Activated B cell treated with CpG ODN at 0.5 μM for 24 hours (primary cell): Measurements from ENCODE around the gene RPN2. TPM values are rescaled to one million over a fixed set of nuclear protein-coding genes. Genes with fewer than 3 reads are reported as not detected.
A peak's percentile ranks its signal among the peaks of the same experiment; 100 is the strongest.

Source experiments
- ATAC-seq: fragments of 200-7000 bp; cut with Tn5 transposase; one replicate; pipeline ENCODE4 v1.10.0; 2021; ENCODE audit warnings: low read depth, mild to moderate bottlenecking, moderate library complexity
- CTCF ChIA-PET: fragments of 350-600 bp; sonication (Branson Sonifier 250); formaldehyde crosslinking; loops from one replicate; lab custom pipeline; 2021; ENCODE audit warnings: antibody characterized with exemption; lab: Charles Lee
- POLR2A ChIA-PET: fragments of 350-600 bp; sonication (Branson Sonifier 250); formaldehyde crosslinking; loops from one replicate; lab custom pipeline; 2021; ENCODE audit warnings: antibody characterized with exemption; lab: Charles Lee
- DNase-seq: peaks from one replicate; pipeline ENCODE4 v3.0.0; 2022
- H3K27ac Mint-ChIP-seq: one replicate; pipeline ENCODE4 v1.8.0; 2020; ENCODE audit warnings: mixed read lengths
- H3K27me3 Mint-ChIP-seq: one replicate; pipeline ENCODE4 v1.8.0; 2021; ENCODE audit warnings: mixed read lengths
- H3K36me3 Mint-ChIP-seq: one replicate; pipeline ENCODE4 v1.8.0; 2021; ENCODE audit warnings: low read depth, mixed read lengths
- H3K4me1 Mint-ChIP-seq: one replicate; pipeline ENCODE4 v1.8.0; 2021; ENCODE audit warnings: mixed read lengths
- H3K4me3 Mint-ChIP-seq: one replicate; pipeline ENCODE4 v1.8.0; 2020; ENCODE audit warnings: mild to moderate bottlenecking, mixed read lengths
- H3K9me3 Mint-ChIP-seq: one replicate; pipeline ENCODE4 v1.8.0; 2020; ENCODE audit warnings: mixed read lengths
- CTCF ChIP-seq: fragments of 200-600 bp; IDR thresholded peaks from one replicate; pipeline ENCODE4 v1.8.0; 2022; ENCODE audit warnings: antibody characterized with exemption, mild to moderate bottlenecking
- intact Hi-C: fragments of 100-400 bp; cut with micrococcal nuclease; formaldehyde crosslinking; loops from one replicate; pipeline ENCODE4 v1.15.1; 2024
- total RNA-seq: library from RNA; stranded (reverse); gene quantifications from 2 replicates; pipeline ENCODE4 v1.2.3, GENCODE V29; 2022

Gene RPN2
- total RNA-seq, 1 donor from 2014 or later: 106 TPM

- H3K36me3 Mint-ChIP-seq: peaks cover 96% of the 10 kb centered on the region
- no peak for TF ChIP-seq CTCF
- H3K27ac Mint-ChIP-seq: no peak overlapping the region
- no peaks in the 10 kb centered on the region for H3K9me3 Mint-ChIP-seq
- ChIA-PET POLR2A (no interaction called here), CTCF (interaction anchor here (1.7 kb wide), 1 partner anchor 46 kb away, joined by 4 read pairs; no protein-coding TSS in a partner anchor)
- intact Hi-C loops: no loop called here
- no peaks in the 10 kb centered on the region for H3K4me1 Mint-ChIP-seq
- DNase-seq (no peak), ATAC-seq (no peak)
- no peak overlapping the region for H3K4me3 Mint-ChIP-seq
- H3K27me3 Mint-ChIP-seq: no peaks in the 10 kb centered on the region
Observed at GRCh38 chr20:37237656-37238055, 58.5 kb downstream of the RPN2 start.

GRCh38 chr20:37238426-37238825 lies 59.3 kb downstream of the RPN2 start:
- no peak overlapping the region for H3K4me3 Mint-ChIP-seq
- H3K27me3 Mint-ChIP-seq: no peaks in the 10 kb centered on the region
- ATAC-seq (no peak), DNase-seq (no peak)
- intact Hi-C loops: no loop called here
- H3K4me1 Mint-ChIP-seq: no peaks in the 10 kb centered on the region
- no peak overlapping the region for H3K27ac Mint-ChIP-seq
- H3K36me3 Mint-ChIP-seq: peaks cover 96% of the 10 kb centered on the region
- no peaks in the 10 kb centered on the region for H3K9me3 Mint-ChIP-seq
- no peak for TF ChIP-seq CTCF
- ChIA-PET CTCF (no interaction called here), POLR2A (no interaction called here)

GRCh38 chr20:37238935-37239451 lies 59.9 kb downstream of the RPN2 start:
- no peaks in the 10 kb centered on the region for H3K27me3 Mint-ChIP-seq
- ATAC-seq: no peak
- H3K9me3 Mint-ChIP-seq: no peaks in the 10 kb centered on the region
- ChIA-PET POLR2A (no interaction called here), CTCF (no interaction called here)
- intact Hi-C loops: no loop called here
- no peak for TF ChIP-seq CTCF
- no peaks in the 10 kb centered on the region for H3K4me1 Mint-ChIP-seq
- no peak for DNase-seq
- H3K36me3 Mint-ChIP-seq: peaks cover 96% of the 10 kb centered on the region
- H3K4me3 Mint-ChIP-seq: no peak overlapping the region
- H3K27ac Mint-ChIP-seq: no peak overlapping the region

GRCh38 chr20:37240337-37241067 lies 61.4 kb downstream of the RPN2 start:
- Mint-ChIP-seq H3K4me3 (no peak overlapping the region), H3K36me3 (peaks cover 86% of the 10 kb centered on the region), H3K9me3 (no peaks in the 10 kb centered on the region), H3K4me1 (no peaks in the 10 kb centered on the region), H3K27me3 (no peaks in the 10 kb centered on the region), H3K27ac (peak overlapping the region; percentile 6)
- no peak for TF ChIP-seq CTCF
- POLR2A ChIA-PET: no interaction called here
- CTCF ChIA-PET: no interaction called here
- ATAC-seq: no peak
- intact Hi-C loops: no loop called here
- DNase-seq: no peak

GRCh38 chr20:37242503-37242902 lies 63.4 kb downstream of the RPN2 start:
- ChIA-PET POLR2A (no interaction called here), CTCF (interaction anchor here (1.0 to 1.5 kb wide), 2 partner anchors 142 to 143 kb away, joined by 3 to 4 read pairs; no protein-coding TSS in a partner anchor)
- Mint-ChIP-seq H3K9me3 (no peaks in the 10 kb centered on the region), H3K36me3 (peaks cover 69% of the 10 kb centered on the region), H3K27me3 (no peaks in the 10 kb centered on the region), H3K4me3 (no peak overlapping the region), H3K4me1 (no peaks in the 10 kb centered on the region), H3K27ac (no peak overlapping the region)
- ATAC-seq (no peak), DNase-seq (no peak)
- intact Hi-C loops: no loop called here
- TF ChIP-seq CTCF: no peak
